NB4 (cell line): ENCODE measurements around the gene CDKL4.
"Not testable (repeated sequence)": the region's sequence is repeated elsewhere in the genome, so short reads cannot be mapped to it uniquely, and the experiment has no call there.

Source experiments
- DNase-seq: peaks from one replicate; pipeline ENCODE4 v3.0.0; 2010; ENCODE audit warnings: low read depth
- H3K4me3 ChIP-seq: one replicate; pipeline ENCODE4 v1.5.1; 2011; ENCODE audit warnings: mild to moderate bottlenecking, low read depth, low read length, moderate library complexity
- CTCF ChIP-seq: IDR thresholded peaks from one replicate; pipeline ENCODE4 v1.5.1; 2012; ENCODE audit warnings: low read depth, low read length
- MAX ChIP-seq: IDR thresholded peaks from 2 replicates; pipeline ENCODE4 v1.6.1; 2011; ENCODE audit warnings: low read depth, low read length
- MYC ChIP-seq: IDR thresholded peaks from 2 replicates; pipeline ENCODE4 v1.6.1; 2011; ENCODE audit warnings: low read depth, low read length
- POLR2A ChIP-seq: IDR thresholded peaks from 2 replicates; pipeline ENCODE4 v1.6.1; 2011; ENCODE audit warnings: mild to moderate bottlenecking; ENCODE audit not compliant: insufficient read length; ENCODE audit errors: extremely low read depth

Gene CDKL4

GRCh38 chr2:39156107-39156506 is 87.7 kb downstream of the CDKL4 start:
- no peak for DNase-seq
- TF ChIP-seq CTCF (no peak), POLR2A (no peak), MYC (no peak), MAX (no peak)
- H3K4me3 ChIP-seq = no peak overlapping the region

GRCh38 chr2:39155573-39155972 is 88.2 kb downstream of the CDKL4 start:
- DNase-seq = not testable (repeated sequence)

GRCh38 chr2:39154944-39155343 is 88.8 kb downstream of the CDKL4 start:
- no peak for DNase-seq

More at GRCh38 chr2:39155573-39155972, 88.2 kb downstream of the CDKL4 start:
- H3K4me3 ChIP-seq = not testable (repeated sequence)

GRCh38 chr2:39153312-39153711 is 90.5 kb downstream of the CDKL4 start:
- TF ChIP-seq CTCF = no peak
- TF ChIP-seq MYC = no peak
- no peak for TF ChIP-seq MAX
- TF ChIP-seq POLR2A = no peak
- no peak for DNase-seq
- H3K4me3 ChIP-seq = no peak overlapping the region

More at GRCh38 chr2:39154944-39155343, 88.8 kb downstream of the CDKL4 start:
- H3K4me3 ChIP-seq = no peak overlapping the region
- TF ChIP-seq MAX (no peak), CTCF (no peak), POLR2A (no peak), MYC (no peak)

- no peak overlapping the region for H3K4me3 ChIP-seq
- DNase-seq = no peak
- TF ChIP-seq POLR2A (no peak), MYC (no peak), MAX (no peak), CTCF (no peak)
Observed at GRCh38 chr2:39152504-39152903, 91.3 kb downstream of the CDKL4 start.

GRCh38 chr2:39150890-39151497 is 92.8 kb downstream of the CDKL4 start:
- TF ChIP-seq CTCF = no peak
- no peak for TF ChIP-seq MYC
- TF ChIP-seq MAX = no peak
- no peak for TF ChIP-seq POLR2A
- no peak for DNase-seq
- H3K4me3 ChIP-seq = no peak overlapping the region
